ENCODE data around the gene UGGT1.

Gene UGGT1

DNA sequence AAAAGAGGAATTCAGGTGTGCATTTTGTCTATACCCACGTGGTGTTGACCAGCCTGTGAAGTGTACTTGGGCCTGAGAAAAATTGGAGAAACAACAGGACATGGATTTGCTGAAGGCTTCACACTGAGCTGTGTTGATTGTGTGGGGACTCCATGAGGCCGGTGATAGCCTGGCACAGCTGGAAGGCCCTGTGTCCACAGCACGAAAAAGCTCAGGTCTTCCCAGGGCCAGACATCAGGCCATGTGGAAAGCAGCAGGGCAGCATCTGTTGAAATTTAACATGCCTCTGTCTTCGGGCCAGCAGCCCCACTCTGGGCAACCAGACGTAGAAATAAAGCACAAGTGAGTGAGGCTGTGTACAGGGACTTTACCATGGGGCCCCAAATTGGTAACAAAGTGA lies 143.6 kb downstream of the UGGT1 start:
- no peak for DNase-seq
- no peak overlapping the region for H3K4ac ChIP-seq (ENCODE audit: low read depth, low read length)
- no peaks in the 10 kb centered on the region for H3K27me3 ChIP-seq (ENCODE audit: insufficient read depth, low read length)
- H3K9ac ChIP-seq (ENCODE audit: low read length), result peak overlapping the region; percentile 10
- no peak overlapping the region for H4K91ac ChIP-seq (ENCODE audit: low read depth, low read length)
- no peaks in the 10 kb centered on the region for H3K36me3 ChIP-seq (ENCODE audit: control insufficient read depth in 1 of 2, insufficient read depth in 2 of 2, low read length in 2 of 2)
- no peak overlapping the region for H3K18ac ChIP-seq (ENCODE audit: low read length)
- no peak overlapping the region for H3K4me2 ChIP-seq (ENCODE audit: low read length)
- H3K4me3 ChIP-seq (ENCODE audit: low read depth, low read length), result no peak overlapping the region
- H3K4me1 ChIP-seq (ENCODE audit: control insufficient read depth in 1 of 2, insufficient read depth in 2 of 2, low read length in 2 of 2), result peaks cover 4% of the 10 kb centered on the region in 2 experiments
- H2AK5ac ChIP-seq (ENCODE audit: low read length), result no peak overlapping the region
- peaks cover 2% of the 10 kb centered on the region for H3K9me3 ChIP-seq (ENCODE audit: insufficient read depth, low read depth, low read length)
- no peak overlapping the region for H3K27ac ChIP-seq (ENCODE audit: low read depth, low read length)
- no peak overlapping the region for H2BK5ac ChIP-seq (ENCODE audit: low read depth, low read length, poor library complexity)
- no peak overlapping the region for H2BK12ac ChIP-seq (ENCODE audit: low read length)
- H2BK120ac ChIP-seq (ENCODE audit: insufficient read depth, low read length, poor library complexity), result no peak overlapping the region
- no peak overlapping the region for H3K23ac ChIP-seq (ENCODE audit: low read length)
- H4K12ac ChIP-seq (ENCODE audit: low read depth, low read length), result no peak overlapping the region
- H4K8ac ChIP-seq (ENCODE audit: low read depth, low read length), result no peak overlapping the region
- no peak overlapping the region for H3K14ac ChIP-seq (ENCODE audit: low read length)
- WGBS (ENCODE audit: extremely low coverage, insufficient coverage, insufficient read length), result no CpG with 5 or more reads among the region's 5 CpGs
- H3K79me1 ChIP-seq (ENCODE audit: low read length), result no peaks in the 10 kb centered on the region
- no peak overlapping the region for H2AFZ ChIP-seq (ENCODE audit: insufficient read depth, low read length, poor library complexity)
- H3K79me2 ChIP-seq (ENCODE audit: control insufficient read depth, insufficient read depth, low read length, poor library complexity), result peaks cover 5% of the 10 kb centered on the region

DNA sequence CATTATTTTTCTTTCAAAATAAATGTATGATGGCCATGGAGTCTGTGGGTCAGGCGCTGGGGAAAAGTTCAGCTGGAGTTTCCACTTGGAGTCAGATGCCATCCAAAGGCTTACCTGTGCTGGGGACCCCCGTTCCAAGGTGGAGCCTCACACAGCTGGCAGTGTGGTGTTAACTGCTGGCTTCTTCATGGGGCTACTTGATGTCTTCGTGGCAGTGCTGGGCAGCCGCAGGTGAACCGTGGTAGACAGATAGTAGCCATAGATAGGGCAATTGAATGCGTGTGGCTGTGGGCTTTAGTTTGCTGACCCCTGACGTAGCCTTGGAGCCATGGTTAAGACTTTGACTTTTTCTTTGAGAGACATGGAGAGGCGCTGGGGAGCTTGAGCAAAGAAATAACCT lies 144.6 kb downstream of the UGGT1 start:
- Histone ChIP-seq H3K36me3 (ENCODE audit: control insufficient read depth in 1 of 2, insufficient read depth in 2 of 2, low read length in 2 of 2) (no peaks in the 10 kb centered on the region), H3K4me1 (ENCODE audit: control insufficient read depth in 1 of 2, insufficient read depth in 2 of 2, low read length in 2 of 2) (peaks cover 4% of the 10 kb centered on the region in 2 experiments), H3K9me3 (ENCODE audit: insufficient read depth, low read depth, low read length) (peaks cover 2% of the 10 kb centered on the region), H3K9ac (ENCODE audit: low read length) (no peak overlapping the region), H2BK5ac (ENCODE audit: low read depth, low read length, poor library complexity) (no peak overlapping the region), H3K79me2 (ENCODE audit: control insufficient read depth, insufficient read depth, low read length, poor library complexity) (peaks cover 5% of the 10 kb centered on the region), H3K27me3 (ENCODE audit: insufficient read depth, low read length) (no peaks in the 10 kb centered on the region), H3K23ac (ENCODE audit: low read length) (no peak overlapping the region), H4K8ac (ENCODE audit: low read depth, low read length) (no peak overlapping the region), H3K79me1 (ENCODE audit: low read length) (no peaks in the 10 kb centered on the region), H3K4me2 (ENCODE audit: low read length) (no peak overlapping the region), H3K18ac (ENCODE audit: low read length) (no peak overlapping the region), H2AFZ (ENCODE audit: insufficient read depth, low read length, poor library complexity) (no peak overlapping the region), H3K4ac (ENCODE audit: low read depth, low read length) (no peak overlapping the region), H3K27ac (ENCODE audit: low read depth, low read length) (no peak overlapping the region), H4K12ac (ENCODE audit: low read depth, low read length) (no peak overlapping the region), H2AK5ac (ENCODE audit: low read length) (no peak overlapping the region), H2BK12ac (ENCODE audit: low read length) (no peak overlapping the region), H2BK120ac (ENCODE audit: insufficient read depth, low read length, poor library complexity) (no peak overlapping the region), H3K14ac (ENCODE audit: low read length) (no peak overlapping the region), H3K4me3 (ENCODE audit: low read depth, low read length) (no peak overlapping the region), H4K91ac (ENCODE audit: low read depth, low read length) (no peak overlapping the region)
- no peak for DNase-seq
- WGBS (ENCODE audit: extremely low coverage, insufficient coverage, insufficient read length), result no CpG with 5 or more reads among the region's 8 CpGs

DNA sequence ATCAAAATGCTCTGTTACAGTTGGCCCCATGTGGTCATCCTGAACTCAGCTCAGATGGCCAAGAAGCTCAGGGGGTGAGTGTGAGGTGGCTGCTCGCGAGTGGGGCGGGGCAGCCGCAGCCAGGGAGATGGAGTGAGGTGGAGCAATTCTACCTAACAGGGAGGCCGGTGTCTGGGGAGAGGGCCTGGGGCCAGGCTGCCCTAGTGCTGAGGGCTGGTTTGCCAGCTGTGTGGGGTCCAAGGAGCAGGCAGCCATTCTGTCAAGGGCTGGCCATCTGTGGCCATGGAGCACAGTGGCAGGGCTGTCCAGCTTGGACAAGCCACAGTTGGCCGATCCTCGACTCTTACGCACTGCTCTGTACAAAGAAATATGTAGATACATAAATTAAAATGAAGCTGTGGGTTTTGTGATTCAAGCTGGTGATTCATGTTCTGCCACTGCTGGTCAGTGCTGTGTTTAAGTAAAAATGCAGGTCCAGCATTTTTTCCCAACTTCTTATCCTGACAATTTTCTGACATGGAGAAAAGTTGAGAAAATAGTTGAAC lies 145.6 kb downstream of the UGGT1 start:
- Histone ChIP-seq H3K9me3 (ENCODE audit: insufficient read depth, low read depth, low read length) (peaks cover 2% of the 10 kb centered on the region), H3K27ac (ENCODE audit: low read depth, low read length) (no peak overlapping the region), H2AFZ (ENCODE audit: insufficient read depth, low read length, poor library complexity) (no peak overlapping the region), H4K8ac (ENCODE audit: low read depth, low read length) (no peak overlapping the region), H2BK5ac (ENCODE audit: low read depth, low read length, poor library complexity) (no peak overlapping the region), H3K79me2 (ENCODE audit: control insufficient read depth, insufficient read depth, low read length, poor library complexity) (peaks cover 5% of the 10 kb centered on the region), H3K9ac (ENCODE audit: low read length) (no peak overlapping the region), H3K18ac (ENCODE audit: low read length) (no peak overlapping the region), H3K14ac (ENCODE audit: low read length) (no peak overlapping the region), H3K79me1 (ENCODE audit: low read length) (no peaks in the 10 kb centered on the region), H3K4me3 (ENCODE audit: low read depth, low read length) (no peak overlapping the region), H3K23ac (ENCODE audit: low read length) (no peak overlapping the region), H2BK120ac (ENCODE audit: insufficient read depth, low read length, poor library complexity) (no peak overlapping the region), H3K36me3 (ENCODE audit: control insufficient read depth in 1 of 2, insufficient read depth in 2 of 2, low read length in 2 of 2) (no peaks in the 10 kb centered on the region), H4K12ac (ENCODE audit: low read depth, low read length) (no peak overlapping the region), H2BK12ac (ENCODE audit: low read length) (no peak overlapping the region), H3K4ac (ENCODE audit: low read depth, low read length) (no peak overlapping the region), H3K27me3 (ENCODE audit: insufficient read depth, low read length) (no peaks in the 10 kb centered on the region), H2AK5ac (ENCODE audit: low read length) (no peak overlapping the region), H3K4me1 (ENCODE audit: control insufficient read depth in 1 of 2, insufficient read depth in 2 of 2, low read length in 2 of 2) (peaks cover 4% of the 10 kb centered on the region in 2 experiments), H3K4me2 (ENCODE audit: low read length) (no peak overlapping the region), H4K91ac (ENCODE audit: low read depth, low read length) (no peak overlapping the region)
- peak; percentile 48 to 66 for DNase-seq
- WGBS (ENCODE audit: extremely low coverage, insufficient coverage, insufficient read length), result no CpG with 5 or more reads among the region's 8 CpGs

DNA sequence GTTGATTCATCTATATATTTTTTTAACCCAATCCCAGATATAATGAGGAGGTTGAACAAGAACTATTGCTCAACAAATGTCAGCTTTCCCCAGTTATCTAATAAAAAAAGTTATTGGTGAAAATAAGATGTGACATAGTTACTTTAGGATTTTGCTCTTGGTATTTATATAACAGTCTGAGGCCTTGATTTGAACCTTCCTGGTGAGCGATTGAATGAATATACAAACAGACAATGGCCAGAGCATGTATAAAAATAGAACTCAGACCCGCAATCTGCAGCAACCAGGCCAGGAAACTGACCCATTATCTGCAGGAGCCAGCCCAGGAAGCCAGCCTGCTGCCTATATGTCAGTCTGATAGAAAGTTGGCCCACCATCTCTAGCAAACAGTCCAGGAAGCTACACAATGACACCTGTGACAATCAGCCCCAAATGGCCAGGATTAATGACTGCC lies 146.1 kb downstream of the UGGT1 start:
- H3K27ac ChIP-seq (ENCODE audit: low read depth, low read length), result no peak overlapping the region
- H3K14ac ChIP-seq (ENCODE audit: low read length), result no peak overlapping the region
- peaks cover 5% of the 10 kb centered on the region for H3K79me2 ChIP-seq (ENCODE audit: control insufficient read depth, insufficient read depth, low read length, poor library complexity)
- H2BK5ac ChIP-seq (ENCODE audit: low read depth, low read length, poor library complexity), result no peak overlapping the region
- no peak overlapping the region for H3K23ac ChIP-seq (ENCODE audit: low read length)
- no peak overlapping the region for H3K4me2 ChIP-seq (ENCODE audit: low read length)
- H3K18ac ChIP-seq (ENCODE audit: low read length), result no peak overlapping the region
- no peaks in the 10 kb centered on the region for H3K27me3 ChIP-seq (ENCODE audit: insufficient read depth, low read length)
- H2AK5ac ChIP-seq (ENCODE audit: low read length), result no peak overlapping the region
- H4K12ac ChIP-seq (ENCODE audit: low read depth, low read length), result no peak overlapping the region
- H2BK120ac ChIP-seq (ENCODE audit: insufficient read depth, low read length, poor library complexity), result no peak overlapping the region
- no peak overlapping the region for H3K4ac ChIP-seq (ENCODE audit: low read depth, low read length)
- H4K8ac ChIP-seq (ENCODE audit: low read depth, low read length), result no peak overlapping the region
- no peak overlapping the region for H2AFZ ChIP-seq (ENCODE audit: insufficient read depth, low read length, poor library complexity)
- no CpG with 5 or more reads among the region's 2 CpGs for WGBS (ENCODE audit: extremely low coverage, insufficient coverage, insufficient read length)
- H3K9ac ChIP-seq (ENCODE audit: low read length), result no peak overlapping the region
- H3K36me3 ChIP-seq (ENCODE audit: control insufficient read depth in 1 of 2, insufficient read depth in 2 of 2, low read length in 2 of 2), result no peaks in the 10 kb centered on the region
- no peak overlapping the region for H2BK12ac ChIP-seq (ENCODE audit: low read length)
- peaks cover 2% of the 10 kb centered on the region for H3K9me3 ChIP-seq (ENCODE audit: insufficient read depth, low read depth, low read length)
- no peak overlapping the region for H4K91ac ChIP-seq (ENCODE audit: low read depth, low read length)
- DNase-seq, result no peak
- H3K79me1 ChIP-seq (ENCODE audit: low read length), result no peaks in the 10 kb centered on the region
- no peak overlapping the region for H3K4me3 ChIP-seq (ENCODE audit: low read depth, low read length)
- peaks cover 4% of the 10 kb centered on the region in 2 experiments for H3K4me1 ChIP-seq (ENCODE audit: control insufficient read depth in 1 of 2, insufficient read depth in 2 of 2, low read length in 2 of 2)

All from trophoblast cell (in vitro differentiated cells and primary cell).